ENCODE data around the gene NT5C1A.

DNA sequence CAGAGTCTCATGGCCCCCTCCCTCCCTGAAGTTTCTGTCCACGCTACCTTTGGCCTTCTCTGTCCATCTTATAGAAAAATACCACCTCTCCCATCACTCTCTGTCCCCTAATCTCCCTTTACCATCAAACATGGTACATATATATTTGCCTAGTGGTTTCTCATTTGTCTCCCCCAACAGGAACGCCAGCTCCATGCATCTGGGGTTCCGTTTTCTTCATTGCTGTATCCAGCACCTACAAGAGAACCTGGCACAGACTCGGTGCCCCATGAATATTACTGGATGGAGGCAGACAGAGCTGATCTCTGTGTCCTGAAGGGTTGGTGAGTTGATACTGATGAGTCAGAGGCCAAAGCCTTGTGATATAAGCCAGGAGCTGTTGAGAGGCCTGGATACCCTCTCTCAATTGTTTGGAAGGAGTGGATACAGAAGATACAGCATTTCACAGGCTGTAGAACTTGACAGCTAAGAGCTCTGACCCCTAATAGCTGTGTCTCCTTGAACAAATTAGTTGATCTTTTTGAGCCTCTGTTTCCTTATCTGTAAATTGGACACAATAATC, 54.3 kb downstream of the NT5C1A start:
- TF ChIP-seq EZH2 (IDR thresholded peaks at IDR 0.05; ENCODE audit: low read length, unreplicated experiment) (no peak), EZH2phosphoT487 (IDR thresholded peaks at IDR 0.05; ENCODE audit: borderline replicate concordance, low read length) (no peak)
- TF ChIP-seq, protein P1, sequence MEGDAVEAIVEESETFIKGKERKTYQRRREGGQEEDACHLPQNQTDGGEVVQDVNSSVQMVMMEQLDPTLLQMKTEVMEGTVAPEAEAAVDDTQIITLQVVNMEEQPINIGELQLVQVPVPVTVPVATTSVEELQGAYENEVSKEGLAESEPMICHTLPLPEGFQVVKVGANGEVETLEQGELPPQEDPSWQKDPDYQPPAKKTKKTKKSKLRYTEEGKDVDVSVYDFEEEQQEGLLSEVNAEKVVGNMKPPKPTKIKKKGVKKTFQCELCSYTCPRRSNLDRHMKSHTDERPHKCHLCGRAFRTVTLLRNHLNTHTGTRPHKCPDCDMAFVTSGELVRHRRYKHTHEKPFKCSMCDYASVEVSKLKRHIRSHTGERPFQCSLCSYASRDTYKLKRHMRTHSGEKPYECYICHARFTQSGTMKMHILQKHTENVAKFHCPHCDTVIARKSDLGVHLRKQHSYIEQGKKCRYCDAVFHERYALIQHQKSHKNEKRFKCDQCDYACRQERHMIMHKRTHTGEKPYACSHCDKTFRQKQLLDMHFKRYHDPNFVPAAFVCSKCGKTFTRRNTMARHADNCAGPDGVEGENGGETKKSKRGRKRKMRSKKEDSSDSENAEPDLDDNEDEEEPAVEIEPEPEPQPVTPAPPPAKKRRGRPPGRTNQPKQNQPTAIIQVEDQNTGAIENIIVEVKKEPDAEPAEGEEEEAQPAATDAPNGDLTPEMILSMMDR (conservative IDR thresholded peaks at IDR 0.05; ENCODE audit: low read depth, low read length): no peak
